GM13976 (cell line): ENCODE data around the gene CFAP161.

Source experiments
- DNase-seq: peaks from one replicate; pipeline ENCODE4 v3.0.0; 2012; ENCODE audit warnings: low spot score
- in situ Hi-C: fragments of 300-500 bp; cut with MboI; formaldehyde crosslinking; loops from one replicate; pipeline ENCODE4 v1.12.0; 2022; ENCODE audit warnings: low sequenced_read_pairs, mixed read lengths, inconsistent platforms; ENCODE audit not compliant: unreplicated experiment
- TF ChIP-seq, protein P1 (sequence below): IDR thresholded peaks from 2 replicates; pipeline ENCODE4 v1.5.1; 2012; ENCODE audit warnings: borderline replicate concordance, mild to moderate bottlenecking; ENCODE audit not compliant: insufficient read depth; ENCODE audit errors: extremely low read depth, missing control alignments, control extremely low read depth

CFAP161 gene

DNA sequence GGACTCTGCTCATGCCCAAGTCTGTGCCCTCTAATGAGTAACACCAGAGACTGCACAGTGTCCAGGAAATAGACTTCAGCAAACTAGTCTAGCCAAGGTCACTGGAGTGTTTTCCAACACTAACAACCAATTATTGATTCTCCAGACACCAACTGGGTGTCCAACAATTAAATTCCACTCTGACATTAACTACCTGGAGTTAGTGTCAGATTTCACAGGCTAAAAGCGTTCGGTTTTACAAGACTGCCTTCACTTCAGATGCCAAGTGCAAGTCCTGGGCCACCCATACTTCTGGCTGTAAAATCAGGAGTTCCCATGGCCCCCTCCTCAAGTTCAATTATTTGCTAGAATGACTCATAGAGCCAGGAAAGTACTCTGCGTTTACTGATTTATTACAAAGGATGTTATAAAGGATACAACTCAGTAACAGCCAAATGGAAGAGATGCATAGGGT, 20.8 kb upstream of the CFAP161 start:
- DNase-seq: no peak
- in situ Hi-C loops: no loop called here
- TF ChIP-seq, protein P1, sequence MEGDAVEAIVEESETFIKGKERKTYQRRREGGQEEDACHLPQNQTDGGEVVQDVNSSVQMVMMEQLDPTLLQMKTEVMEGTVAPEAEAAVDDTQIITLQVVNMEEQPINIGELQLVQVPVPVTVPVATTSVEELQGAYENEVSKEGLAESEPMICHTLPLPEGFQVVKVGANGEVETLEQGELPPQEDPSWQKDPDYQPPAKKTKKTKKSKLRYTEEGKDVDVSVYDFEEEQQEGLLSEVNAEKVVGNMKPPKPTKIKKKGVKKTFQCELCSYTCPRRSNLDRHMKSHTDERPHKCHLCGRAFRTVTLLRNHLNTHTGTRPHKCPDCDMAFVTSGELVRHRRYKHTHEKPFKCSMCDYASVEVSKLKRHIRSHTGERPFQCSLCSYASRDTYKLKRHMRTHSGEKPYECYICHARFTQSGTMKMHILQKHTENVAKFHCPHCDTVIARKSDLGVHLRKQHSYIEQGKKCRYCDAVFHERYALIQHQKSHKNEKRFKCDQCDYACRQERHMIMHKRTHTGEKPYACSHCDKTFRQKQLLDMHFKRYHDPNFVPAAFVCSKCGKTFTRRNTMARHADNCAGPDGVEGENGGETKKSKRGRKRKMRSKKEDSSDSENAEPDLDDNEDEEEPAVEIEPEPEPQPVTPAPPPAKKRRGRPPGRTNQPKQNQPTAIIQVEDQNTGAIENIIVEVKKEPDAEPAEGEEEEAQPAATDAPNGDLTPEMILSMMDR: no peak

DNA sequence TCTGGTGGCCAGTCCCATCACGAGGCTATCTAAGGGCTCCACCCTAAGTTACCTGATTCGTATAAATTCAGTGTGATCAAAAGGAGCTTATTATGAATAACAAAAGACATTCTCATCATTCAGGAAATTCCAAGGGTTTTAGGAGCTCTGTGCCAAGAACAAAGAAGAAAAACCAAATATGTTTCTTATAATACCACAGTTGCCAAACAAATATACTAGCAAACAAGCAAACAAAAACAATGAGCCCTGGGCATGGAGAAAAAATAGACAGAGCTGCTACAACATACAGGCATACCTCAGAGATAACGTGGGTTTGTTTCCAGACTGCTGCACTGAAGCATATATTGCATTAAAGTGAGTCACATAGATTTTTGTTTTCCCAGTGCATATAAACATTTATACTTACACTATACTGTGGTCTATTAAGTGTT, 20.2 kb upstream of the CFAP161 start:
- DNase-seq: no peak
- in situ Hi-C loops: no loop called here
- TF ChIP-seq, protein P1: no peak

DNA sequence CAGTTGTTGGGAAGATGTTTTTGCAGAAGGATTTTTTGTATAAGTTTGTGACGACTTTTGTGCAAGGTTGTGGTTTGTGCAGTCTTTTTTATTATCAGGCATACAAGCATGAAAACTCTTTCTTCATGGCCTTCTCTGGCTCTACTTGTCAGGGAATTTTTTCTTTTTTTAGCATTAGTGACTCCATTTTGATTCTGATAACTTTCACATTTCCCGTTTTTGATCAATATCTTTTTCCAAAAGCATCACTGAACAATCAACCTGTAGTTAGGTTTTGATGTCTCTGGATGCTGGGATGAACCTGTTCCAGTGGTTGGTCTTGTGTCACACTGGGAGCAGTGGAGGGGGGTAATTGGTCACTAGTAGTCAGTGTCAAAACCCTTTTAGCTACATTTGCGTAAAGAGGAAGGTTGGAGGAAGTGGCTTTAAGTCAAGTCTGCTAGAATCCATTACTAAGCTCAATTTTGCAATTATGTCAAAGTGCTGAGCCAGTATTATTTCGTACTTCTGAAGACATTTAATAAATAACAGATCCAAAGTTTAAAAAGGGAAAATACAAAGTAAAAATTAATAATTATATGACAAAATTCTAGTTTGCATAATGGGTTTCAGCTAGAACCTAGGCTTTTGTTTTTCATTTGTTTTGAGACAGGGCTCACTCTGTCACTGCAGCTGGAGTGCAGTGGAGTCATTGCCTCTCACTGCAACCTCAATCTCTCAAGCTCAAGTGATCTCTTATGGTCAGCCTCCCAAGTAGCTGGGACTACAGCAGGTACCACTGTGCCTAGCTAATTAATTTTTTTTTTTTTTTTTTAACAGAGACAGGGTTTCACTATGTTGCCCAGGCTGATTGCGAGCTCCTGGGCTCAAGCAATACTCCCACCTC, 18.8 kb upstream of the CFAP161 start:
- TF ChIP-seq, protein P1: no peak
- DNase-seq: no peak
- in situ Hi-C loops: no loop called here

DNA sequence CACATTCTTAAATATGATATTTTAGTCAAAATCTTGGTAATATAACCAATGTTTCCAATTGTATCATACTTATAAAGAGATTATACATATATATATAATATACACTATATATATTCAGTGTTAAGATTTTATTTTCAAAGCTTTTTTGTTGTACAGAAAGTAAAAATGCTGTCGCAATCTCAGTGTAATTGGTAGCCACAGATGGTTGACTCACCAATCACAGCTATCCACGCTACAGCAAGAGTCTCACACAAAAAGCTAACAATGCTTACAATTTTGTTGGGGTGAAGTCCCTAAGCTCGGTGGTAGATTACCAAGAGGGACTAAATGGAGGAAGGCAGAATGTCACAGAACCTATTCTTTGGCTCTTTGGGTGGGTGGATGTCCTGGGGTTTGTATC, 16.9 kb upstream of the CFAP161 start:
- in situ Hi-C loops: no loop called here
- TF ChIP-seq, protein P1: no peak

DNA sequence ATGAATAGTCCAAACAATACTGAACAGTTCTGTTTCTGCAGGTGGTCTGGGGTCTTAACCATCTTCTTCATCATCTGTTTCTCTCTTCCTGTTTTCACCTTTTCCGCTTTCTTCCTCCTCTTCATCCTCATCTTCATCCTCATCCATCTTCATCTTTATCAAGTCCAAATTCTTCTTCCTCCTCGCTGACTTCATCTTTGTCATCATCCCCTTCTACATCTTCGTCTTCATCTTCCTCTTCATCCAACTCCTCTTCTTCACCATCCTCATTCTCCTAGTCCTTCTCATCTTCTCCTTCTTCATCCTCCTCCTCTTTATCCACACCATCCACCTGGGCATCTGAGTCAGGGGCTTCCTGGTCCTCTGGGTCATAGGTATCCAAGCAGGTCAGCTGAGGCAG, 16.5 kb upstream of the CFAP161 start:
- no peak for DNase-seq
- in situ Hi-C loops: no loop called here
- TF ChIP-seq, protein P1: no peak

More for the DNA sequence above, 16.9 kb upstream of the CFAP161 start:
- no peak for DNase-seq

DNA sequence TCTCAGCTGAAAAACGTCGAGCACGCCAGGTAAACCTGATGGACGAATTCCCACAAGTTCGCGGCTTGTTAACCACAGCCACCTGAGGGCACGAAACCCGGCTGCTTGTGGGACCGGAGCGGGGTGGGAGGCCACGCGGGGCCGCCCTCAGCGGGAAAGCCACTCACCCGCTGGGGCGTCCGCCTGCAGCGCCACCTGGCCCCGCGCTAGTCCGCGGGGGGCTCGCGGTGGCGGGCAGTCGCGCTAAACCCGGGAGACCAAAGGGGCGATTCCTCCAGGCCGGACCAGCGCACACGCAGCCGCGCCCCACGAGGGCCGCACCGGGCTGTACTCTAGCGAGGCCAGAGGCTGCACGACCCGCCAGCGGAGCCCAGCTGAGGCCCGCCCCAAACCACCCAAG, 15.7 kb upstream of the CFAP161 start:
- in situ Hi-C loops: no loop called here
- DNase-seq: no peak
- TF ChIP-seq, protein P1: no peak
